Measurements from ENCODE around the gene KRTAP5-9. TPM values are rescaled to one million over a fixed set of nuclear protein-coding genes. Genes with fewer than 3 reads are reported as not detected.

The KRTAP5-9 gene
- total and polyA plus RNA-seq, 2 of the 8 experiments (the other 6 are each of a cell fraction or from before 2014, with no cell fraction given) = 0.11 TPM; not detected in 1

DNA sequence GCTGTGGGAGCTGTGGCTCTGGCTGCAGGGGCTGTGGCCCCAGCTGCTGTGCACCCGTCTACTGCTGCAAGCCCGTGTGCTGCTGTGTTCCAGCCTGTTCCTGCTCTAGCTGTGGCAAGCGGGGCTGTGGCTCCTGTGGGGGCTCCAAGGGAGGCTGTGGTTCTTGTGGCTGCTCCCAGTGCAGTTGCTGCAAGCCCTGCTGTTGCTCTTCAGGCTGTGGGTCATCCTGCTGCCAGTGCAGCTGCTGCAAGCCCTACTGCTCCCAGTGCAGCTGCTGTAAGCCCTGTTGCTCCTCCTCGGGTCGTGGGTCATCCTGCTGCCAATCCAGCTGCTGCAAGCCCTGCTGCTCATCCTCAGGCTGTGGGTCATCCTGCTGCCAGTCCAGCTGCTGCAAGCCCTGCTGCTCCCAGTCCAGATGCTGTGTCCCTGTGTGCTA lies 514 bp downstream of the KRTAP5-9 start:
- DNase-seq (ENCODE audit: low read depth in 1 of 2, low spot score in 2 of 2) (no peak), FAIRE-seq (no peak)
- H3K79me2 ChIP-seq (ENCODE audit: control insufficient read depth in 1 of 2, insufficient read depth in 2 of 2, low read length in 2 of 2) = no peaks in the 10 kb centered on the region
- no peaks in the 10 kb centered on the region for H4K20me1 ChIP-seq (replicated peaks in 1 of 2; ENCODE audit: control insufficient read depth in 1 of 2, insufficient read depth in 2 of 2, low read length in 2 of 2)
- no peaks in the 10 kb centered on the region for H3K79me1 ChIP-seq (ENCODE audit: low read depth, low read length)
- no peaks in the 10 kb centered on the region for H3K36me3 ChIP-seq (ENCODE audit: control insufficient read depth in 2 of 4, insufficient read depth in 4 of 4, low read length in 3 of 4)
- H3K4me3 ChIP-seq (ENCODE audit: extremely low read depth in 1 of 4, insufficient read depth in 2 of 4, low read depth in 3 of 4, low read length in 4 of 4) = no peak overlapping the region
- no peak overlapping the region for H4K5ac ChIP-seq (ENCODE audit: insufficient read length, low read depth, low read length)
- no peak overlapping the region for H3K18ac ChIP-seq (ENCODE audit: extremely low read depth, low read length)
- 93% methylated on average over 5 of the region's 5 CpGs; no CpG with 5 or more reads in 1 of the 2 experiments for WGBS, 2 experiments (ENCODE audit: extremely low coverage in 1 of 2, insufficient coverage in 1 of 2, insufficient read length in 1 of 2, insufficient replicate concordance in 2 of 2, low coverage in 1 of 2, low lambda C conversion rate in 2 of 2, missing lambda C conversion rate in 1 of 2)
- H2BK12ac ChIP-seq (ENCODE audit: low read depth, low read length) = no peak overlapping the region
- POLR2A ChIA-PET (ENCODE audit: partially characterized antibody) = no interaction called here
- H3K9me3 ChIP-seq (ENCODE audit: insufficient read depth in 2 of 2, low read depth in 1 of 2, low read length in 1 of 2) = no peaks in the 10 kb centered on the region
- H3K23me2 ChIP-seq (ENCODE audit: low read depth, low read length) = no peaks in the 10 kb centered on the region
- H4K8ac ChIP-seq (ENCODE audit: extremely low read depth, insufficient read depth, low read length) = no peak overlapping the region; the same call in 1 of the 2 replicates
- H3K4me2 ChIP-seq (ENCODE audit: insufficient read depth in 1 of 2, low read depth in 2 of 2, low read length in 2 of 2) = no peak overlapping the region
- no peak overlapping the region for H3K9ac ChIP-seq (replicated peaks in 1 of 4; ENCODE audit: extremely low read depth in 1 of 4, low read depth in 3 of 4, low read length in 3 of 4)
- no peak overlapping the region for H2BK15ac ChIP-seq (ENCODE audit: low read length)
- no peak overlapping the region for H3K14ac ChIP-seq (ENCODE audit: insufficient read length)
- H3K4ac ChIP-seq (replicated peaks; ENCODE audit: insufficient read length, low read depth, low read length) = no peak overlapping the region
- H4K91ac ChIP-seq (replicated peaks; ENCODE audit: insufficient read length, low read length) = no peak overlapping the region
- H2AFZ ChIP-seq (ENCODE audit: low read length) = no peak overlapping the region
- no peak overlapping the region for H2BK20ac ChIP-seq (ENCODE audit: low read length)
- no peak overlapping the region for H3K23ac ChIP-seq (ENCODE audit: insufficient read length)
- H3K27ac ChIP-seq (ENCODE audit: low read depth, low read length) = no peak overlapping the region
- H3K27me3 ChIP-seq (replicated peaks in 1 of 4; ENCODE audit: control insufficient read depth in 3 of 4, extremely low read depth in 1 of 4, insufficient read depth in 3 of 4, low read length in 3 of 4) = no peaks in the 10 kb centered on the region
- no peak overlapping the region for H2BK120ac ChIP-seq (replicated peaks; ENCODE audit: low read depth, low read length)
- no peak overlapping the region for H3K56ac ChIP-seq (replicated peaks; ENCODE audit: insufficient read length, low read depth, low read length)
- no peak overlapping the region for H2AK5ac ChIP-seq (ENCODE audit: low read depth, low read length)
- 0 out of 7 replicates have a peak, but pooled peaks cover 0 to 2% (median 0%) of the 10 kb centered on the region in 4 experiments for H3K4me1 ChIP-seq (replicated peaks in 1 of 4; ENCODE audit: control insufficient read depth in 3 of 4, insufficient read depth in 4 of 4, low read length in 3 of 4)
- CTCF ChIA-PET (ENCODE audit: partially characterized antibody) = interaction anchor here (0.8 to 4.0 kb wide), 4 partner anchors 12 to 43 kb away, joined by 3 to 15 read pairs (median 4); no protein-coding TSS in a partner anchor
- 0 out of 2 replicates have a peak overlapping the region, but pooled peaks have one; percentile 10 for H2BK5ac ChIP-seq (ENCODE audit: low read depth, low read length)
- TF ChIP-seq CHD2 (IDR thresholded peaks at IDR 0.05; ENCODE audit: low read length) (no peak), SAP30 (IDR thresholded peaks at IDR 0.05; ENCODE audit: insufficient read depth, insufficient replicate concordance, low read length) (no peak), BRCA1 (IDR thresholded peaks at IDR 0.05; ENCODE audit: low read depth, low read length) (no peak), KDM5A (IDR thresholded peaks at IDR 0.05; ENCODE audit: low read length) (no peak), POU5F1 (IDR thresholded peaks at IDR 0.05; ENCODE audit: low read depth, low read length) (no peak), EZH2 (IDR thresholded peaks at IDR 0.05; ENCODE audit: low read depth, low read length, severe bottlenecking) (no peak), SIN3A (conservative IDR thresholded peaks at IDR 0.05 in 1 of 2, IDR thresholded peaks at IDR 0.05 in 1 of 2; ENCODE audit: low read depth in 1 of 2, low read length in 2 of 2) (no peak), EP300 (IDR thresholded peaks at IDR 0.05; ENCODE audit: borderline replicate concordance in 1 of 2, low read depth in 2 of 2, low read length in 2 of 2) (no peak), POLR2AphosphoS5 (IDR thresholded peaks at IDR 0.05; ENCODE audit: low read depth, low read length) (no peak)
- TF ChIP-seq, protein P1, sequence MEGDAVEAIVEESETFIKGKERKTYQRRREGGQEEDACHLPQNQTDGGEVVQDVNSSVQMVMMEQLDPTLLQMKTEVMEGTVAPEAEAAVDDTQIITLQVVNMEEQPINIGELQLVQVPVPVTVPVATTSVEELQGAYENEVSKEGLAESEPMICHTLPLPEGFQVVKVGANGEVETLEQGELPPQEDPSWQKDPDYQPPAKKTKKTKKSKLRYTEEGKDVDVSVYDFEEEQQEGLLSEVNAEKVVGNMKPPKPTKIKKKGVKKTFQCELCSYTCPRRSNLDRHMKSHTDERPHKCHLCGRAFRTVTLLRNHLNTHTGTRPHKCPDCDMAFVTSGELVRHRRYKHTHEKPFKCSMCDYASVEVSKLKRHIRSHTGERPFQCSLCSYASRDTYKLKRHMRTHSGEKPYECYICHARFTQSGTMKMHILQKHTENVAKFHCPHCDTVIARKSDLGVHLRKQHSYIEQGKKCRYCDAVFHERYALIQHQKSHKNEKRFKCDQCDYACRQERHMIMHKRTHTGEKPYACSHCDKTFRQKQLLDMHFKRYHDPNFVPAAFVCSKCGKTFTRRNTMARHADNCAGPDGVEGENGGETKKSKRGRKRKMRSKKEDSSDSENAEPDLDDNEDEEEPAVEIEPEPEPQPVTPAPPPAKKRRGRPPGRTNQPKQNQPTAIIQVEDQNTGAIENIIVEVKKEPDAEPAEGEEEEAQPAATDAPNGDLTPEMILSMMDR (IDR thresholded peaks at IDR 0.05; ENCODE audit: control extremely low read depth in 1 of 3, insufficient read depth in 1 of 3, low read depth in 1 of 3, low read length in 3 of 3) = no peak

All from H1 (cell line).